ENCODE data around the gene SCP2.

The SCP2 gene

DNA sequence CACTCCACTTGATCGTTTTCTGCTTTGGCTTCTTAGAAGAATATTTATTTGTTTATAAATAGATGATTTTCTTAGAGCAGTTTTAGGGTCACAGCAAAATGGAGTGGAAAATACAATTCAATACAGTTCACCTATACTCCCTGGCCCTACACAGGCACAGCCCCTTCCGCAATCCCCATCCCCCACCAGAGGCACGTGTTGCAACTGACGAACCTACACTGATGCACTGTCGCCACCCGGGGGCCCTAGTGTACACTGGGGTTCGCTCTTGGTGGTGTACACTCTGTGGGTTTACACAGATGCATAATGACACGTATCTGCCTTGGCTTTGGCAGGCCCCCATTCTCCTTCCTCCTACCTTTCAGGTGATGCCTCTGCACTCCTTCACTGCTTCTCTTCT, 13.5 kb upstream of the SCP2 start:
- H3K27me3 ChIP-seq (ENCODE audit: control insufficient read depth in 3 of 3, insufficient read depth in 3 of 3, low read depth in 1 of 3, low read length in 3 of 3) = peaks cover 0 to 42% (median 0%) of the 10 kb centered on the region in 3 experiments
- no peak overlapping the region for H2BK15ac ChIP-seq (ENCODE audit: low read length)
- WGBS, 2 donors (ENCODE audit: extremely low coverage in 2 of 2, insufficient read length in 2 of 2, insufficient replicate concordance in 1 of 2) = no CpG with 5 or more reads among the region's 8 CpGs
- no peak overlapping the region for H2AFZ ChIP-seq (ENCODE audit: low read length)
- no peak overlapping the region for H3K4ac ChIP-seq (ENCODE audit: low read length)
- H2BK5ac ChIP-seq (ENCODE audit: low read length) = no peak overlapping the region
- H3K27ac ChIP-seq (replicated peaks; ENCODE audit: low read length) = no peak overlapping the region
- no peaks in the 10 kb centered on the region for H3K9me3 ChIP-seq (replicated peaks in 1 of 2; ENCODE audit: control insufficient read depth in 2 of 2, insufficient read depth in 1 of 2, low read depth in 1 of 2, low read length in 2 of 2)
- H3K79me1 ChIP-seq (ENCODE audit: low read depth, low read length) = no peaks in the 10 kb centered on the region
- H2AK5ac ChIP-seq (ENCODE audit: low read depth, low read length) = no peak overlapping the region
- no peak overlapping the region for H3K4me2 ChIP-seq (ENCODE audit: insufficient read depth, low read length, poor library complexity, severe bottlenecking)
- H3K4me1 ChIP-seq (ENCODE audit: control insufficient read depth in 2 of 2, insufficient read depth in 1 of 2, low read depth in 1 of 2, low read length in 2 of 2) = peaks cover 0 to 1% of the 10 kb centered on the region in 2 donors
- DNase-seq (ENCODE audit: low spot score) = no peak
- no peaks in the 10 kb centered on the region for H3K36me3 ChIP-seq (replicated peaks in 1 of 2; ENCODE audit: control insufficient read depth in 2 of 2, insufficient read depth in 2 of 2, low read length in 2 of 2)
- no peak overlapping the region for H2BK12ac ChIP-seq (ENCODE audit: low read length)
- no peak overlapping the region for H3K18ac ChIP-seq (ENCODE audit: low read length)
- H4K91ac ChIP-seq (ENCODE audit: low read depth, low read length, poor library complexity) = no peak overlapping the region
- no peak overlapping the region for H2BK120ac ChIP-seq (ENCODE audit: low read depth, low read length)
- no peak overlapping the region for H3K23ac ChIP-seq (ENCODE audit: low read depth, low read length, poor library complexity)
- H3K9ac ChIP-seq (ENCODE audit: low read depth, low read length, poor library complexity) = no peak overlapping the region
- no peak overlapping the region for H3K14ac ChIP-seq (ENCODE audit: low read length)
- no peak overlapping the region for H3K4me3 ChIP-seq (ENCODE audit: low read length in 2 of 2)
- no peak overlapping the region for H4K8ac ChIP-seq (ENCODE audit: low read depth, low read length)

- H3K9ac ChIP-seq (ENCODE audit: low read depth, low read length, poor library complexity) = peak overlapping the region; percentile 12
- no peak overlapping the region for H3K4me2 ChIP-seq (ENCODE audit: insufficient read depth, low read length, poor library complexity, severe bottlenecking)
- peaks cover 0 to 1% of the 10 kb centered on the region in 2 donors for H3K4me1 ChIP-seq (ENCODE audit: control insufficient read depth in 2 of 2, insufficient read depth in 1 of 2, low read depth in 1 of 2, low read length in 2 of 2)
- DNase-seq (ENCODE audit: low spot score) = no peak
- no peak overlapping the region for H3K27ac ChIP-seq (replicated peaks; ENCODE audit: low read length)
- no peak overlapping the region for H3K18ac ChIP-seq (ENCODE audit: low read length)
- peaks cover 0 to 51% (median 0%) of the 10 kb centered on the region in 3 experiments for H3K27me3 ChIP-seq (ENCODE audit: control insufficient read depth in 3 of 3, insufficient read depth in 3 of 3, low read depth in 1 of 3, low read length in 3 of 3)
- no peak overlapping the region for H2BK120ac ChIP-seq (ENCODE audit: low read depth, low read length)
- no peak overlapping the region for H3K14ac ChIP-seq (ENCODE audit: low read length)
- peak overlapping the region; percentile 23 for H4K8ac ChIP-seq (ENCODE audit: low read depth, low read length)
- H2AFZ ChIP-seq (ENCODE audit: low read length) = no peak overlapping the region
- no peaks in the 10 kb centered on the region for H3K36me3 ChIP-seq (replicated peaks in 1 of 2; ENCODE audit: control insufficient read depth in 2 of 2, insufficient read depth in 2 of 2, low read length in 2 of 2)
- WGBS, 2 donors (ENCODE audit: extremely low coverage in 2 of 2, insufficient read length in 2 of 2, insufficient replicate concordance in 1 of 2) = no CpG with 5 or more reads among the region's 5 CpGs
- peak overlapping the region; percentile 35 for H2BK15ac ChIP-seq (ENCODE audit: low read length)
- H2BK5ac ChIP-seq (ENCODE audit: low read length) = no peak overlapping the region
- H3K23ac ChIP-seq (ENCODE audit: low read depth, low read length, poor library complexity) = peak overlapping the region; percentile 63
- no peak overlapping the region for H2AK5ac ChIP-seq (ENCODE audit: low read depth, low read length)
- H3K4ac ChIP-seq (ENCODE audit: low read length) = no peak overlapping the region
- no peak overlapping the region for H2BK12ac ChIP-seq (ENCODE audit: low read length)
- no peak overlapping the region for H3K4me3 ChIP-seq (ENCODE audit: low read length in 2 of 2)
- peaks cover 0 to 5% of the 10 kb centered on the region in 2 donors for H3K9me3 ChIP-seq (replicated peaks in 1 of 2; ENCODE audit: control insufficient read depth in 2 of 2, insufficient read depth in 1 of 2, low read depth in 1 of 2, low read length in 2 of 2)
- H3K79me1 ChIP-seq (ENCODE audit: low read depth, low read length) = no peaks in the 10 kb centered on the region
- H4K91ac ChIP-seq (ENCODE audit: low read depth, low read length, poor library complexity) = no peak overlapping the region
These were observed 12.6 kb upstream of the SCP2 start for GRCh38 chr1:52914463-52914862.

- no peak overlapping the region for H3K4ac ChIP-seq (ENCODE audit: low read length)
- no peak overlapping the region for H2BK5ac ChIP-seq (ENCODE audit: low read length)
- H3K27ac ChIP-seq (replicated peaks; ENCODE audit: low read length) = no peak overlapping the region
- no peak overlapping the region for H3K23ac ChIP-seq (ENCODE audit: low read depth, low read length, poor library complexity)
- no peaks in the 10 kb centered on the region for H3K36me3 ChIP-seq (replicated peaks in 1 of 2; ENCODE audit: control insufficient read depth in 2 of 2, insufficient read depth in 2 of 2, low read length in 2 of 2)
- no peak overlapping the region for H3K9ac ChIP-seq (ENCODE audit: low read depth, low read length, poor library complexity)
- no peak overlapping the region for H2AFZ ChIP-seq (ENCODE audit: low read length)
- no peak overlapping the region for H2BK15ac ChIP-seq (ENCODE audit: low read length)
- H3K9me3 ChIP-seq (replicated peaks in 1 of 2; ENCODE audit: control insufficient read depth in 2 of 2, insufficient read depth in 1 of 2, low read depth in 1 of 2, low read length in 2 of 2) = peaks cover 0 to 5% of the 10 kb centered on the region in 2 donors
- no peak for DNase-seq (ENCODE audit: low spot score)
- H3K14ac ChIP-seq (ENCODE audit: low read length) = no peak overlapping the region
- H2AK5ac ChIP-seq (ENCODE audit: low read depth, low read length) = no peak overlapping the region
- H3K4me2 ChIP-seq (ENCODE audit: insufficient read depth, low read length, poor library complexity, severe bottlenecking) = no peak overlapping the region
- no peak overlapping the region for H3K18ac ChIP-seq (ENCODE audit: low read length)
- WGBS, 2 donors (ENCODE audit: extremely low coverage in 2 of 2, insufficient read length in 2 of 2, insufficient replicate concordance in 1 of 2) = no CpG with 5 or more reads among the region's 2 CpGs
- no peak overlapping the region for H4K8ac ChIP-seq (ENCODE audit: low read depth, low read length)
- H3K27me3 ChIP-seq (ENCODE audit: control insufficient read depth in 3 of 3, insufficient read depth in 3 of 3, low read depth in 1 of 3, low read length in 3 of 3) = peaks cover 0 to 60% (median 5%) of the 10 kb centered on the region in 3 experiments
- no peak overlapping the region for H4K91ac ChIP-seq (ENCODE audit: low read depth, low read length, poor library complexity)
- peaks cover 0 to 1% of the 10 kb centered on the region in 2 donors for H3K4me1 ChIP-seq (ENCODE audit: control insufficient read depth in 2 of 2, insufficient read depth in 1 of 2, low read depth in 1 of 2, low read length in 2 of 2)
- no peak overlapping the region for H2BK12ac ChIP-seq (ENCODE audit: low read length)
- no peak overlapping the region for H2BK120ac ChIP-seq (ENCODE audit: low read depth, low read length)
- H3K79me1 ChIP-seq (ENCODE audit: low read depth, low read length) = no peaks in the 10 kb centered on the region
- H3K4me3 ChIP-seq (ENCODE audit: low read length in 2 of 2) = no peak overlapping the region
These were observed 11.7 kb upstream of the SCP2 start for GRCh38 chr1:52915211-52915854.

GRCh38 chr1:52915855-52916220, 11.2 kb upstream of the SCP2 start:
- Histone ChIP-seq H3K18ac (ENCODE audit: low read length) (no peak overlapping the region), H2BK12ac (ENCODE audit: low read length) (no peak overlapping the region), H3K4me3 (ENCODE audit: low read length in 2 of 2) (no peak overlapping the region), H3K23ac (ENCODE audit: low read depth, low read length, poor library complexity) (no peak overlapping the region), H3K14ac (ENCODE audit: low read length) (no peak overlapping the region), H2BK5ac (ENCODE audit: low read length) (no peak overlapping the region), H4K91ac (ENCODE audit: low read depth, low read length, poor library complexity) (no peak overlapping the region), H2AFZ (ENCODE audit: low read length) (no peak overlapping the region), H3K4me1 (ENCODE audit: control insufficient read depth in 2 of 2, insufficient read depth in 1 of 2, low read depth in 1 of 2, low read length in 2 of 2) (peaks cover 0 to 1% of the 10 kb centered on the region in 2 donors), H3K79me1 (ENCODE audit: low read depth, low read length) (no peaks in the 10 kb centered on the region), H3K27me3 (ENCODE audit: control insufficient read depth in 3 of 3, insufficient read depth in 3 of 3, low read depth in 1 of 3, low read length in 3 of 3) (peaks cover 0 to 65% (median 10%) of the 10 kb centered on the region in 3 experiments), H3K4ac (ENCODE audit: low read length) (no peak overlapping the region), H2AK5ac (ENCODE audit: low read depth, low read length) (no peak overlapping the region), H3K9me3 (replicated peaks in 1 of 2; ENCODE audit: control insufficient read depth in 2 of 2, insufficient read depth in 1 of 2, low read depth in 1 of 2, low read length in 2 of 2) (peaks cover 0 to 8% of the 10 kb centered on the region in 2 donors), H3K36me3 (replicated peaks in 1 of 2; ENCODE audit: control insufficient read depth in 2 of 2, insufficient read depth in 2 of 2, low read length in 2 of 2) (no peaks in the 10 kb centered on the region), H2BK15ac (ENCODE audit: low read length) (no peak overlapping the region), H3K27ac (replicated peaks; ENCODE audit: low read length) (no peak overlapping the region), H4K8ac (ENCODE audit: low read depth, low read length) (no peak overlapping the region), H2BK120ac (ENCODE audit: low read depth, low read length) (no peak overlapping the region), H3K4me2 (ENCODE audit: insufficient read depth, low read length, poor library complexity, severe bottlenecking) (no peak overlapping the region), H3K9ac (ENCODE audit: low read depth, low read length, poor library complexity) (no peak overlapping the region)
- WGBS, 2 donors (ENCODE audit: extremely low coverage in 2 of 2, insufficient read length in 2 of 2, insufficient replicate concordance in 1 of 2) = no CpG with 5 or more reads among the region's 7 CpGs
- no peak for DNase-seq (ENCODE audit: low spot score)

All from neuronal stem cell (in vitro differentiated cells).